SH-SY5Y (cell line): ENCODE results near the gene SETD9.

Experiments
- GATA2 ChIP-seq: IDR thresholded peaks from 2 replicates; pipeline ENCODE4 v1.6.1; 2011; ENCODE audit warnings: mild to moderate bottlenecking, low read depth, low read length
- GATA3 ChIP-seq: IDR thresholded peaks from 2 replicates; pipeline ENCODE4 v1.6.1; 2011; ENCODE audit warnings: low read depth, mild to moderate bottlenecking, low read length, moderate library complexity

Gene SETD9

GRCh38 chr5:56909294-56910209, at the start of gene SETD9:
TSS of gene SETD9 (plus strand) at chr5:56909596. CDS start at chr5:56909646, 50 bp downstream.
- TF ChIP-seq GATA2 = no peak
- TF ChIP-seq GATA3 = no peak

- no peak for TF ChIP-seq GATA3
- TF ChIP-seq GATA2 = no peak
Measured at GRCh38 chr5:56861893-56862485, 47.4 kb upstream of the SETD9 start.

- TF ChIP-seq GATA3 (no peak), GATA2 (no peak)
Measured at GRCh38 chr5:56862909-56863308, 46.5 kb upstream of the SETD9 start.

- TF ChIP-seq GATA3 (no peak), GATA2 (no peak)
Measured at GRCh38 chr5:56871777-56872176, 37.6 kb upstream of the SETD9 start.

GRCh38 chr5:56873056-56873455, 36.3 kb upstream of the SETD9 start:
- TF ChIP-seq GATA3 = no peak
- TF ChIP-seq GATA2 = no peak

GRCh38 chr5:56876327-56876726, 33.1 kb upstream of the SETD9 start:
- TF ChIP-seq GATA3 = no peak
- TF ChIP-seq GATA2 = no peak

GRCh38 chr5:56881571-56881970, 27.8 kb upstream of the SETD9 start:
- TF ChIP-seq GATA2 (no peak), GATA3 (no peak)

GRCh38 chr5:56893251-56893951, 16.0 kb upstream of the SETD9 start:
- TF ChIP-seq GATA3 (no peak), GATA2 (no peak)

GRCh38 chr5:56896763-56897162, 12.6 kb upstream of the SETD9 start:
- TF ChIP-seq GATA3 = no peak
- no peak for TF ChIP-seq GATA2

- TF ChIP-seq GATA3 = no peak
- TF ChIP-seq GATA2 = no peak
Measured at GRCh38 chr5:56898213-56898612, 11.2 kb upstream of the SETD9 start.

GRCh38 chr5:56900395-56900794, 9.0 kb upstream of the SETD9 start:
- TF ChIP-seq GATA3 = no peak
- TF ChIP-seq GATA2 = no peak

- no peak for TF ChIP-seq GATA3
- no peak for TF ChIP-seq GATA2
Measured at GRCh38 chr5:56900858-56901578, 8.4 kb upstream of the SETD9 start.

- TF ChIP-seq GATA2 = no peak
- TF ChIP-seq GATA3 = no peak
Measured at GRCh38 chr5:56908942-56909293, 478 bp upstream of the SETD9 start.

GRCh38 chr5:56910210-56910965, 992 bp downstream of the SETD9 start:
- TF ChIP-seq GATA3 (no peak), GATA2 (no peak)
